Smooth muscle cell (in vitro differentiated cells): ENCODE data around the gene DELE1. TPM values are rescaled to one million over a fixed set of nuclear protein-coding genes. Genes with fewer than 3 reads are reported as not detected.

Source experiments
- DNase-seq: peaks from one replicate; lab custom pipeline; 2025; ENCODE audit not compliant: unreplicated experiment; lab: John Stamatoyannopoulos, UW
- H2AFZ ChIP-seq: fragments of 200-600 bp; sonication (generic); 2 replicates; pipeline ENCODE4 v1.6.0; 2016; ENCODE audit warnings: antibody characterized with exemption, low read depth, mild to moderate bottlenecking
- H3F3A ChIP-seq: fragments of 200-600 bp; sonication (generic); 2 replicates; pipeline ENCODE4 v1.6.0; 2017; ENCODE audit warnings: antibody characterized with exemption, low read depth
- H3K27ac ChIP-seq: fragments of 200-600 bp; sonication (generic); 2 replicates; pipeline ENCODE4 v1.5.1; 2016; ENCODE audit warnings: low read depth, mild to moderate bottlenecking
- H3K27me3 ChIP-seq: fragments of 200-600 bp; sonication (generic); 2 replicates; pipeline ENCODE4 v1.6.1; 2016; ENCODE audit warnings: low read depth, mild to moderate bottlenecking
- H3K36me3 ChIP-seq: fragments of 200-600 bp; sonication (generic); 2 replicates; pipeline ENCODE4 v1.5.1; 2016; ENCODE audit warnings: low read depth
- H3K4me1 ChIP-seq: fragments of 200-600 bp; sonication (generic); 2 replicates; pipeline ENCODE4 v1.5.1; 2016; ENCODE audit warnings: low read depth
- H3K4me2 ChIP-seq: fragments of 200-600 bp; sonication (generic); 2 replicates; pipeline ENCODE4 v1.6.0; 2016; ENCODE audit warnings: mild to moderate bottlenecking
- H3K4me3 ChIP-seq: fragments of 200-600 bp; sonication (generic); 2 replicates; pipeline ENCODE4 v1.5.1; 2016; ENCODE audit warnings: mild to moderate bottlenecking
- H3K79me2 ChIP-seq: fragments of 200-600 bp; sonication (generic); 2 replicates; pipeline ENCODE4 v1.6.0; 2016; ENCODE audit warnings: low read depth, mild to moderate bottlenecking
- H3K9ac ChIP-seq: fragments of 200-600 bp; sonication (generic); 2 replicates; pipeline ENCODE4 v1.6.0; 2016; ENCODE audit warnings: low read depth
- H3K9me3 ChIP-seq: fragments of 200-600 bp; sonication (generic); replicated peaks from 2 replicates; pipeline ENCODE4 v1.5.1; 2016; ENCODE audit warnings: low read depth
- H4K20me1 ChIP-seq: fragments of 200-600 bp; sonication (generic); 2 replicates; pipeline ENCODE4 v1.6.0; 2016; ENCODE audit warnings: low read depth
- CTCF ChIP-seq: fragments of 200-600 bp; sonication (generic); IDR thresholded peaks from 2 replicates; pipeline ENCODE4 v1.5.1; 2017; ENCODE audit warnings: borderline replicate concordance, mild to moderate bottlenecking, antibody characterized with exemption; ENCODE audit not compliant: insufficient read depth, poor library complexity, severe bottlenecking
- WGBS: methylation state at CpG from one replicate; pipeline ENCODE4 v1.1.7; 2016; ENCODE audit warnings: low lambda C conversion rate; 5-methylcytosine and 5-hydroxymethylcytosine counted together
- polyA plus RNA-seq: library from polyadenylated mRNA; unstranded; fragments of >200 nt; fragmentation: Nextera tagmentation; extraction: Ambion mirVana; gene quantifications from 2 replicates; pipeline ENCODE4 v1.2.1, GENCODE V29; 2016
- total RNA-seq: library from RNA; depleted of rRNA; stranded (reverse); fragments of >200 nt; gene quantifications from 2 replicates; pipeline ENCODE4 v1.2.3, GENCODE V29; 2014

The DELE1 gene
- total and polyA plus RNA-seq, 2 experiments from 2014 or later, result 20.7 to 32.0 TPM

GRCh38 chr5:141950207-141951005 is 26.7 kb downstream of the DELE1 start:
- 95% methylated on average over 3 of the region's 3 CpGs for WGBS
- Histone ChIP-seq H2AFZ (no peak overlapping the region), H3K36me3 (no peaks in the 10 kb centered on the region), H4K20me1 (no peaks in the 10 kb centered on the region), H3K27ac (no peak overlapping the region), H3K4me1 (no peaks in the 10 kb centered on the region), H3K9ac (no peak overlapping the region), H3K4me3 (no peak overlapping the region), H3K27me3 (no peaks in the 10 kb centered on the region), H3K79me2 (no peaks in the 10 kb centered on the region), H3F3A (no peaks in the 10 kb centered on the region), H3K9me3 (no peaks in the 10 kb centered on the region), H3K4me2 (no peak overlapping the region)
- TF ChIP-seq CTCF, result no peak
- DNase-seq, result no peak

DNA sequence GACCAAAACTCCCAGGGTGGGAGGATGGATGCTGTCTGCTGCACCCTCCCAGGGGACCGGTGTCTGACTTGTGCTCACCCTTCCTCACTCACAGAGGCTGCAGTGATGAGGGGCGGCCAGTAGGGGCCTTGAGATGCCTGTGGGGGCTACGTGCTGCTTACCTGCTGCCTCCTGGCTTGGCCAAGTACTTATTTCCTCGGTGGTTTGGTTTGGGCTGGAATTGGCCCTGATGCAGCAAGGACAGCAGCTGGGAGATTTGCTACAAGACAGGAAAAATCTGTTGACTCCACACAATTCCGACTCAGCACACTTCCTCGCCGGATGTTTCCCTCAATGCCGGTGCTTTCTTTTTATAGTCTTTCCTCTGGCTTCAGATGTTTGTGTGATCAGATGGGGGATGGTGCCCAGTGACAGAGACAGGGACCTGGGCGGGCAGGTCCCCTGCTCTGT is 27.7 kb downstream of the DELE1 start:
- H3K79me2 ChIP-seq, result no peaks in the 10 kb centered on the region

DNA sequence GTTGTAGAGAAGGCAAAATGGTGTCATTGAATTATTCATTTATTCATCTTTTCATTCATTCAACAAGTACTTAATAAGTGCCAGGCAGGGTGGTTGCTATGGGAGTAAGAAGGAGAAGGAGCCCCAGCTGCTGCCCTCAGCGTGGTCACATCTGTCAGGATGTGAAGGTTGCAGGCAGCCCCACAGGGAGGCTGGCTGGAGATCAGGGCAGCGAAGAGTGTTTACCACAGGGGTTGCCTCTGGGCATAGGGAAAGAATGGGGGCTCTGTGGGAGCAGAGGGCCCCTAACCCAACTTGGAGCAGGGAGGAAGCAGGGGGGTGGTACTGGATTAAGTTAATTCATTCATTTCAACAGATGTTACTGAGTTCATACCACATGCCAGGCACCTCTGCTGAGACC is 28.3 kb downstream of the DELE1 start:
- no peaks in the 10 kb centered on the region for H4K20me1 ChIP-seq
- H3K4me1 ChIP-seq, result no peaks in the 10 kb centered on the region
- no peak for TF ChIP-seq CTCF
- no peaks in the 10 kb centered on the region for H3K9me3 ChIP-seq
- H3K9ac ChIP-seq, result no peak overlapping the region
- no peak overlapping the region for H2AFZ ChIP-seq
- no peaks in the 10 kb centered on the region for H3F3A ChIP-seq
- no peaks in the 10 kb centered on the region for H3K27me3 ChIP-seq
- no peaks in the 10 kb centered on the region for H3K79me2 ChIP-seq
- whole genome bisulfite sequencing, result 91% methylated on average over 2 of the region's 2 CpGs
- no peak for DNase-seq
- H3K4me2 ChIP-seq, result no peak overlapping the region
- H3K4me3 ChIP-seq, result no peak overlapping the region
- no peaks in the 10 kb centered on the region for H3K36me3 ChIP-seq
- no peak overlapping the region for H3K27ac ChIP-seq

More for the DNA sequence above, 27.7 kb downstream of the DELE1 start:
- no peak overlapping the region for H2AFZ ChIP-seq
- WGBS, result 42% methylated on average over 9 of the region's 9 CpGs
- no peaks in the 10 kb centered on the region for H3K36me3 ChIP-seq
- no peaks in the 10 kb centered on the region for H3K27me3 ChIP-seq
- H3F3A ChIP-seq, result no peaks in the 10 kb centered on the region
- H3K4me2 ChIP-seq, result no peak overlapping the region
- no peak overlapping the region for H3K4me3 ChIP-seq
- no peaks in the 10 kb centered on the region for H3K4me1 ChIP-seq
- DNase-seq, result no peak
- no peak overlapping the region for H3K9ac ChIP-seq
- H3K27ac ChIP-seq, result no peak overlapping the region
- no peaks in the 10 kb centered on the region for H4K20me1 ChIP-seq
- TF ChIP-seq CTCF, result peak; percentile 33
- H3K9me3 ChIP-seq, result no peaks in the 10 kb centered on the region

- no peaks in the 10 kb centered on the region for H3K4me1 ChIP-seq
- H3K27me3 ChIP-seq, result no peaks in the 10 kb centered on the region
- H3K9ac ChIP-seq, result no peak overlapping the region
- no peak overlapping the region for H3K4me3 ChIP-seq
- no peak overlapping the region for H2AFZ ChIP-seq
- H3K9me3 ChIP-seq, result no peaks in the 10 kb centered on the region
- DNase-seq, result no peak
- no peak overlapping the region for H3K27ac ChIP-seq
- 100% methylated on average over 2 of the region's 2 CpGs for WGBS
- H4K20me1 ChIP-seq, result no peaks in the 10 kb centered on the region
- no peaks in the 10 kb centered on the region for H3K79me2 ChIP-seq
- H3K36me3 ChIP-seq, result no peaks in the 10 kb centered on the region
- H3K4me2 ChIP-seq, result no peak overlapping the region
- TF ChIP-seq CTCF, result no peak
- H3F3A ChIP-seq, result no peaks in the 10 kb centered on the region
Measured at GRCh38 chr5:141954194-141954593, 30.5 kb downstream of the DELE1 start.
